GM20000 (cell line): ENCODE data around the gene YARS1.
A peak's percentile ranks its signal among the peaks of the same experiment; 100 is the strongest.

Source experiments
- DNase-seq: peaks from one replicate; pipeline ENCODE4 v3.0.0; 2012; ENCODE audit warnings: low spot score
- TF ChIP-seq, protein P1 (sequence below): IDR thresholded peaks from 2 replicates; pipeline ENCODE4 v1.5.1; 2012; ENCODE audit warnings: mild to moderate bottlenecking, control low read depth; ENCODE audit errors: extremely low read depth, missing control alignments

Gene YARS1

DNA sequence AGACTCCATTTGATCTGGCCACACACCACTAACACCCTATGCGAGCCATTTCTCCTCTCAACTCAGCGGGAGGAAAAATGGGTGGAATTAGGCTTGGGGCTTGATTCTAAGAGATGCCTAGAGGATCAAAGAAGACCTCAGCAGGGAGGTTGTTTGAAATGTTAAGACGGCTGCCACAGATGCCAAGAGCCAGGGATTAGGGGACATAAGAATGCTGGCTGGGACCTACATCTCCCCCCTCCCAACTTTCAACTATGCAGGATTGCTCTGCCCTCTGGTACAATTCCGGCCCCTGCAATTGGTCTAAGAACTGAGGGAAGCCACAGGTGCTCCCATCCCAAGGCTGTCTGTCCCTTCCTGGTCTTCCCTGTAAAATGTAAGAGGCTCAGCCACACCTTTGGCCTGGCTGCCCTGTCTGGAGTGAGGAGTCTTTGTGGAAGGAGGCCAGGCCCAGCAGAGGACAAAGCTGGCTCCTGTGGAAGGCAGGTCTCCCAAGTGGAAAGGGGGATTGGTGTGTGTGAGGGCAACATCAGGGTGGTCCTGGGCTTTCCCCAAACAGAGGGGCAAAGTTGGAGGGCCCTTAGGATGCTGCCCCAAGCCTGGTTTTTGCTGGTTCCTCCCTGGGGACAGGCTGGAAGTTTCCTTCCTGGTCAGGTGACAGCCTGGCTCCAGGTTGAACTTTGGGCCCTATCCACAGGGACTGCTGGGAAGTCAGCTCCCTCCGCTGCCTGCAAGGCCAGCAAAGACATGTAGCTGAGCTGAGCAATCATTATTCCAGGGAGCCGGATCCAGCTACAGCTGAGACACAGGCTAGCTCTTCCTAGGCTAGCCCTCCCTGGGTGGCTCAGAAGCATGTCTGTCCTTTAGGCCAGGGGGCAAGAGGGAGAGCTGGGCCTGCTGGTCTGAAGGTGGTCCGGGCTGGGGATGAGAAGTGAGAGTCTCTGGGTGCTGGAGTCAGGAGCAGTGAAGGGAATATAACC, 80.1 kb downstream of the YARS1 start:
- no peak for DNase-seq
- TF ChIP-seq, protein P1, sequence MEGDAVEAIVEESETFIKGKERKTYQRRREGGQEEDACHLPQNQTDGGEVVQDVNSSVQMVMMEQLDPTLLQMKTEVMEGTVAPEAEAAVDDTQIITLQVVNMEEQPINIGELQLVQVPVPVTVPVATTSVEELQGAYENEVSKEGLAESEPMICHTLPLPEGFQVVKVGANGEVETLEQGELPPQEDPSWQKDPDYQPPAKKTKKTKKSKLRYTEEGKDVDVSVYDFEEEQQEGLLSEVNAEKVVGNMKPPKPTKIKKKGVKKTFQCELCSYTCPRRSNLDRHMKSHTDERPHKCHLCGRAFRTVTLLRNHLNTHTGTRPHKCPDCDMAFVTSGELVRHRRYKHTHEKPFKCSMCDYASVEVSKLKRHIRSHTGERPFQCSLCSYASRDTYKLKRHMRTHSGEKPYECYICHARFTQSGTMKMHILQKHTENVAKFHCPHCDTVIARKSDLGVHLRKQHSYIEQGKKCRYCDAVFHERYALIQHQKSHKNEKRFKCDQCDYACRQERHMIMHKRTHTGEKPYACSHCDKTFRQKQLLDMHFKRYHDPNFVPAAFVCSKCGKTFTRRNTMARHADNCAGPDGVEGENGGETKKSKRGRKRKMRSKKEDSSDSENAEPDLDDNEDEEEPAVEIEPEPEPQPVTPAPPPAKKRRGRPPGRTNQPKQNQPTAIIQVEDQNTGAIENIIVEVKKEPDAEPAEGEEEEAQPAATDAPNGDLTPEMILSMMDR, result no peak

DNA sequence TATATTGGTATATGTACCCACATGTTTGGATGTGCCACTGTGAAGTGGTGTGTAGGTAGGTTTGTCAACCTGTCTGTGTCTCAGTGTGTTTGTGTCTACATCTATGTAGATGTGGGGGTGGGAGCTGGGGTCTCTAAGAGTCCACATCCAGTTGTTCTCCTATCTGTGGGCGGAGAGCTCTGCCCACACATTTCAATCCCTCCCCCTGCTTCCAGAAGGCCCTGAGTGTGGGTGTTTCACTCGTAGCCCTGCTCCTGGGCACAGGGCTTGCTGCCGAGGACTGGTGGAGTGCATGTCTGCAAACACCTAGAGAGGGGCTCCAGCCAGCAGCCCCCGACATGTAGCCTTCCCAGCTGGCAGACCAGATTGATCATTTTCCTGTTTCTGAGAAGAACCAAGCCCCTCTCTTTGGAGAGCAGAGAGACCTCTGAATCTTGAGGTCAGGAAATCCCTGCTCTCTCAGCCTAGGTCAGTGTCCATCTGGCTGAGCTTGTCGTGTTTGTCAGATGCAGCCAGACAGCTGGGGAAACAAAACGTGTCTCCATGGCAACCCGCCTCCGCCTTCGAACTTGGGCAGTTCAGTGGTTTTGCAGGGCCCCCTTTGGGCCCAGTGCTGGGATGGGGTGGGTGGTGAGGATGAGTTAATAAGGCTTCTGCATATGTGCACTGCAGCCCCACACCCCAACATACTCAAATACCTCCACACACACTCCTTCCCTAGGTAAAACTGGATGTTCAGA, 83.4 kb downstream of the YARS1 start:
- TF ChIP-seq, protein P1, result no peak
- peak; percentile 52 for DNase-seq

DNA sequence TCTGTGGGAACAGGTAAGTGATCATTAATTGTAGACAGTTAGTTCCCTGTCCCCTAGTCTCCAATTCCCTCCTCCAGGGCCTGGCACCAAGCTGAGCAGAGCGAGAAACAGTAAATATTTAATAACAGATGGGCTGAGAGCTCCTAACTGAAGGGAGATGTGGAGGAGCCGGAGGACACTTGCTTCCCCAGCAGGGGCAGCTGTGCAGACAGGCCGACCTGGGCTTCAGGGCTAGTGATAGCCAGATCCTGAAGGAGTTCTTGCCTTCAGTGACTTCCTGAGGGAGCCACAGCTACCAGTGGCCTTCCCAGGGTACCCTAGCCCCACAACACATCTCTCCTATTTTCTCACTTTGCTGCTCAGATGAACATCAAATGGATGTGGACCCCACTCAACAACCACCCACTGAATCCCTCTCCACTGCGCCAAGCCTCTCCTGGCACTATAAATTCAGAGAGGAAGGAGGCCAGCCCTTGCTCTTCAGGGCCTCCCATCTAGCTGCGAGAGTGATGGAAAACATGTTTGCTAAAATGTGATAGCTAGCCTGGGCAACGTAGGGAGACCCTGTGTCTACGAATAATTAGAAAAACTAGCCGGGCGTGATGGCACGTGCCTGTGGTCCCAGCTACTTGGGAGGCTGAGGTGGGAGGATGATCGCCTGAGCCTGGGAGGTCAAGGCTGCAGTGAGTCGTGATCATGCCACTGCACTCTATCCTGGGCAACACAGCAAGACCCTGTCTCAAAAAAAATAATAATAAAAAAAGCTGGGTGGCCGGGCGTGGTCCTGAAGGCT, 87.7 kb downstream of the YARS1 start:
- no peak for DNase-seq
- TF ChIP-seq, protein P1, result no peak

DNA sequence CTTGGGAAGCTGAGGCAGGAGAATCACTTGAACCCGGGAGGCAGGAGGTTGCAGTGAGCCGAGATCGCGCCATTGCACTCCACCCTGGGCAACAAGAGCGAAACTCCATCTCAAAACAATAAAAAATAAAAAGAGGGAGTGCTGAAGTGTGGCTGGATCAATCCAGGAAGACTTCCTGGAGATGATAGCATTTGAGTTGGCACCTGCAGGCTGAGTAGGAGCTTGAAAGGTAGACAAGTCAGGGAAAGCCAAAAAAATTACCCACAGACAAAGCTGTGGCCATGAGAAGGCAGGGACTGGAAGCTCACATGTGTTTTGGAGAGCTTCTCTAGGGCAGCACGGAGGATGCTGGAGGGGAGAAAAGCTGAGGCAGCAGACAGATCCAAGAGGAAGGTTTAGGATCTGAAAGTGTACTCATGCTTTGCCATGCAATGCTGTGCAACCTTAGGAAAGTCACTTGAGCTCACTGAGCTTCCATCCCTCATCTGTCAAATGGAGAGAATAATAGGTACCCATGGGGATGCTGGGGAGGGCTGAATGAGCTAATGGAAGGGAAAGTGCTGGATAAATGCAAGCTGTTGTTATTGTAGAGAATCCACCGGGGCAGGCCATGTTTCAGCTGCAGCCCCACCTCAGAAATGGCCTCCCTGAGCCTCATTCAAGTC, 88.6 kb downstream of the YARS1 start:
- no peak for DNase-seq
- TF ChIP-seq, protein P1, result no peak

DNA sequence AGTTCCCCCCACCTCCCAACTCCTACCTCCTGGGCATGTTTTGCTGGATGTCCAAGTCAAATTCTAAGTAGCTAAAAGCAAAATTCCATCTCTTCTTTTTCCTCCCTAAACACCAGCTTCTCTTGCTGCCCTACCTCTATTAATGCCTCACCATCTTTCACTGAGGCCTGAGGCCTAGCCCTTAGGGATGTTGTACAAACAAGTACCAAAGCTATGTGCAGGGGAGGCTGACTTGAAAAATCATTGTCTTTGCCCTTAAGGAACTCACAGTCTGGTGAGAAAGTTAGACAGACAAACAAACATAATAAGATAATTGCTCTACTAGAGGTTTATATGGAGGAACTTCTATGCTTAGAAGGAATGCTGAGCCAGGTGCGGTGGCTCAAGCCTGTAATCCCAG, 89.3 kb downstream of the YARS1 start:
- no peak for DNase-seq
- TF ChIP-seq, protein P1, result no peak

DNA sequence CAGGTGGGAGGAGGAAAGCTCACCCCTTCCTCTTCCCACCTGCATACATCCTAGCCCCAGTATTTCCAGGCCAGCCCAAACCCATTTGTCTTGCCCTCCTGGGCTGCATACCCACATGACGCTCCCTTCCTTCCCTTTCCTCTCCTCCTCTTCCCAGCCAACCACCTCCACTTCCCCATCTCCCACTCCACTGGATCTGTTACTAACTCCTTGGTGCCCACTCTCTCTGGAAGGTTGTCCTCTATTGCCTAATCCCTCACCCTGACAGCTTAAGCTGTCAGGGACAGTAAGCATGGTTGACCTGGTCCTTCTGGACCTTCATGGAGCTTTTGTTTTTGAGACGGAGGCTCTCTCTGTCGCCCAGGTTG, 91.6 kb downstream of the YARS1 start:
- no peak for DNase-seq
- TF ChIP-seq, protein P1, result no peak
